ENCODE results near the gene FBXL19.

FBXL19 gene

DNA sequence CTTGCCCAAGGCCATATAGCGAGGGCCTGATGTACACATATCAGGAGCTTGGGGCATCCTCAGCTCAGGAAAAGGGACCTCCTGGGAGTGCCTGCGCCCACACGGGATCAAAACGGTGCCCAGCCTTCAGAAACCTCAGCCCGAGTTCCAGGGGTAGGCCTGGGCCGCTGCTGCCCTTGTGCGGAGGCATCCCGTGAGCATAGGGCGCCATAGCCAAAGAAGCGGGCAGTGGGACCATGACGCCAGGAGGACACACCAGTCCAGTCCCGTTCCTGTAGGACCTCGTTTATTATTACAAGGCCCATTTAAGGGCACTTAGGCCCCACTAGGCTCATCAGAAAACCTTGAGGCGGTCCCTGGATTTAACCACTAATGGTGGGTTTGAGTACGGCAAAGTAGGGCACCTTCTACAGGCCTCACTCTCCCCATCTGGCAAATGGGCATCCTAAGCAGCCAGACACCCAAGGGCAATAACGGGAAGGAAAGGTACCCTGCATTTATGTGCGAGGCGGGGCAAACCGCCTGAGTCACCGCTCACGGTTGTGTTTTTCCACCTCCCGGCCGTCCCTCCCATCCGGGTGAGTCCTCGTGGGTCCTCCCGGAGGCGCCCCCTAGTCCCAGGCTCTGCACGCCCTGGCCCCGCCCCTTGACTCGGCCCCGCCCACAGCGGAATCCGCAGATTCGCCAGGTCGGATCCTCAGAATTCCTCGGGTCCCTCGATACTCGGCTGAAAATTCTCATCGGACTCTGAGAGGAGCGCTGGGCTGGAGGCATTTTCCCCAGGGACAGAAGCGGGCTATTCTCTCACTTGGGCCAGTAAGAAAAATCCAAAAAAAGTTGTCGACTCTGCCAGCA is 33.5 kb downstream of the FBXL19 start:
- peak; percentile 91 for DNase-seq (ENCODE audit: low spot score)
- TF ChIP-seq, protein P1, sequence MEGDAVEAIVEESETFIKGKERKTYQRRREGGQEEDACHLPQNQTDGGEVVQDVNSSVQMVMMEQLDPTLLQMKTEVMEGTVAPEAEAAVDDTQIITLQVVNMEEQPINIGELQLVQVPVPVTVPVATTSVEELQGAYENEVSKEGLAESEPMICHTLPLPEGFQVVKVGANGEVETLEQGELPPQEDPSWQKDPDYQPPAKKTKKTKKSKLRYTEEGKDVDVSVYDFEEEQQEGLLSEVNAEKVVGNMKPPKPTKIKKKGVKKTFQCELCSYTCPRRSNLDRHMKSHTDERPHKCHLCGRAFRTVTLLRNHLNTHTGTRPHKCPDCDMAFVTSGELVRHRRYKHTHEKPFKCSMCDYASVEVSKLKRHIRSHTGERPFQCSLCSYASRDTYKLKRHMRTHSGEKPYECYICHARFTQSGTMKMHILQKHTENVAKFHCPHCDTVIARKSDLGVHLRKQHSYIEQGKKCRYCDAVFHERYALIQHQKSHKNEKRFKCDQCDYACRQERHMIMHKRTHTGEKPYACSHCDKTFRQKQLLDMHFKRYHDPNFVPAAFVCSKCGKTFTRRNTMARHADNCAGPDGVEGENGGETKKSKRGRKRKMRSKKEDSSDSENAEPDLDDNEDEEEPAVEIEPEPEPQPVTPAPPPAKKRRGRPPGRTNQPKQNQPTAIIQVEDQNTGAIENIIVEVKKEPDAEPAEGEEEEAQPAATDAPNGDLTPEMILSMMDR (IDR thresholded peaks at IDR 0.05; ENCODE audit: extremely low read depth, missing control alignments), result no peak

DNA sequence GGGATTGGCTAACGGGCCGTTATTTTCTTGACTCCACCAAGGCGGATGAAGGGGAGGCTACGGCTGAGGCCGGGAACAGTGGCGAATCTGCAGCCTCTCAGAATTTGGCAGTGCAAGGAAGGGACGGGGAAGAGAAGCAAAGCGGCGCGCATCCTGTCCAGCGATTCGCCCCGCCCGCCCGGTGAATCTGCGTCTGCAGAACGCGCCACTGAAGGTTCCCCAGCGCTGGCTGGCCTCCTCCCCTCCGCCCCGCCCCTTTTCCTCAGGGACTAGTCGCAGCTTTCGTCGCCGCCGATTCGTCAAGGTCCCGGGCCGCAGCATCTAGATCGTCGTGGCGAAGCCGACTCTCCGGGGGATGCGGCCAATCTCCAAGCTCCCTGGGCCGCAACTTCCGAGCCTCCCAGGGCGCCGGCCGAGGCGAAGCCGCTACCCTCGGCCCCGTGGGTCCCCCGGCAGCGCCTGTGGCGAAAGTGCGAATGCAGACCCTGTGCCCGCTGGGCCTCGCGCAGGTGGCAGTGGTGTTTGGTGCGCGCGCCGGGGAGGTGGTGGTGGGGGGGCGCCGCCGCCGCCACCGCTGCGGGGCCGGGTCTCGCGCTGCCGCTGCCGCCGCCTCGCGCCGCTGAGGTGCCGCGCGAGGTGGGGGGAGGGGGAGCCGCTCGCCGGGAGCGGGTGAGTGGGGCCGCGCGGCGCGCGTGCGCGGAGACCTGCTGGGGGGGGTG is 34.2 kb downstream of the FBXL19 start, which contains the start of gene SETD1A:
Gene SETD1A (plus strand): TSS at position 299 of the 719 bp plus-strand sequence. CDS start 978 bp downstream, outside the sequence.
- TF ChIP-seq, protein P1 (IDR thresholded peaks at IDR 0.05; ENCODE audit: extremely low read depth, missing control alignments), result no peak
- peak; percentile 98 for DNase-seq (ENCODE audit: low spot score)

DNA sequence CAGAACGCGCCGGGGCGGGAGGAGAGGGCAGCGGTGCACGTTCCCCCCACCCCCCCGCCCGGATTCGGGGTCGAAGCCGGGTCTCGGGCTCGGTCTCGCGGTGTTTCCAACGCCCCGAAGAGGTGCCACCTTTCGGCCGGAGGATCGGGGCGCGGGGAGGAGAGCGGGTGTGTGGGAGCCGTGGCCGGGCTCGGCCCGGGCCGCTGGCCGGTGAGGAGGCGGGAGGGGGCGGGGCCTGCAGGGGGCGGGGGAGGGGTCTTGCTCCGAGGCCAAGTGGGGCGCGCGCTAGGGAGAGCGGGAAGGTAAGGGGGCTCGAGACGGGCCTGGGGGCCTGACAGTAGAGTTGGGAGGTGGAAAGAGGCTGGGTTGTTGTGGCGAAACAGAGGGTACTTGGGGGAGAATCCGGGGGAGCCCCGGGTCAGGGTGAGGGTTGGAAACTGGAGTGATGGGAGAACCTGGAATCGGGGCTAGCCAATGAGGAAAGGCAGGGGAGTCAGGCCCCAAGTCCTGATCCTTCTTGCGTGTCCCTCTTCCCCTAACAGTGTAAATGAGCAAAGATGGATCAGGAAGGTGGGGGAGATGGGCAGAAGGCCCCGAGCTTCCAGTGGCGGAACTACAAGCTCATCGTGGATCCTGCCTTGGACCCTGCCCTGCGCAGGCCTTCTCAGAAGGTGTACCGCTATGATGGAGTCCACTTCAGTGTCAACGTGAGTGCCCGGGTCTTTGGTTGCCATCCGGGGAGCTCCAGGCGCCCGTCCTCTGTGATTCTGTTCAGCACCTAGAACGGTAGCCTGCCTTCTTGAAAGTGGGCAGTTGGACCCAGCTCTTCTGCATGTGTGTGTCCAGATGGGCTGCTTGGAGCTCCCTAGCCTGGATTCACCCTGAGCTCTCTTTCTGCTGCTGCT is 35.1 kb downstream of the FBXL19 start:
- DNase-seq (ENCODE audit: low spot score), result peak; percentile 89
- TF ChIP-seq, protein P1 (IDR thresholded peaks at IDR 0.05; ENCODE audit: extremely low read depth, missing control alignments), result no peak

DNA sequence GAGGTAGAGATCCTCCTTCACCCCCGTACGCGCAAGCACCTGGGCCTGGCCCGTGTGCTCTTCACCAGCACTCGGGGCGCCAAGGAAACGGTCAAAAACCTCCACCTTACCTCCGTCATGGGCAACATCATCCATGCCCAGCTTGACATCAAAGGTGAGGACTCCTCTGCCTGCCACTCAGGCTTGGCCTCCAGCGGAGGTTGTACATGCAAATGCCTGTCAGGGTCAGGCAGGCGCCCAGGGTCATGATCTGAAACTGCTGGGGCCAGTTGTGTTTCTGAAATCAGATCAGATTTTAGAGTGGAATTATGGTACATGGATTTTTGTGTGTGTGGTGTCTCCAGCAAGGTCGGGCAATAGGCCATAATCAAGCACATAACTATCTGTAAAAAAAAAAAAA is 38.0 kb downstream of the FBXL19 start:
- TF ChIP-seq, protein P1 (IDR thresholded peaks at IDR 0.05; ENCODE audit: extremely low read depth, missing control alignments), result no peak
- no peak for DNase-seq (ENCODE audit: low spot score)

DNA sequence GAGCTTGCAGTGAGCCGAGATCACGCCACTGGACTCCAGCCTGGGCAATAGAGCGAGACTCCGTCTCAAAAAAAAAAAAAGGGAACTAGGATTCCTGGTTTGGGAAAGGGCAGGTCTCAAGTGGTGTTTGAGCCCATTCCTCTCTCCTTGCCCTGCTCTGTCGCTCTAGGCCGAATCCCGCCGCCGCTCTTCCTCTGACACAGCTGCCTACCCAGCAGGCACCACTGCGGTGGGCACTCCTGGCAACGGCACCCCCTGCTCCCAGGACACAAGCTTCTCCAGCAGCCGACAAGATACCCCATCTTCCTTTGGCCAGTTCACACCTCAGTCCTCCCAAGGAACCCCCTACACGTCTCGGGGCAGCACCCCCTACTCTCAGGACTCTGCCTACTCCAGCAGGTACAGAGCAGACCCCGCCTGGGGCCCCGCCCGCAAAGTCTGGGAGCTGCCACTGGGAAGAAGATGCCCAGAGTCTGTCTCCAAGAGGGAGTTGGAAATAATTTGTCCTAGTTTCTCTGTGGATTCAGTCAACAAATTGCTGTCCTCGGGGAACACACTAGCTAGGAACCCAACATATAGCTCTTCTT is 40.6 kb downstream of the FBXL19 start:
- TF ChIP-seq, protein P1 (IDR thresholded peaks at IDR 0.05; ENCODE audit: extremely low read depth, missing control alignments), result no peak
- DNase-seq (ENCODE audit: low spot score), result no peak

DNA sequence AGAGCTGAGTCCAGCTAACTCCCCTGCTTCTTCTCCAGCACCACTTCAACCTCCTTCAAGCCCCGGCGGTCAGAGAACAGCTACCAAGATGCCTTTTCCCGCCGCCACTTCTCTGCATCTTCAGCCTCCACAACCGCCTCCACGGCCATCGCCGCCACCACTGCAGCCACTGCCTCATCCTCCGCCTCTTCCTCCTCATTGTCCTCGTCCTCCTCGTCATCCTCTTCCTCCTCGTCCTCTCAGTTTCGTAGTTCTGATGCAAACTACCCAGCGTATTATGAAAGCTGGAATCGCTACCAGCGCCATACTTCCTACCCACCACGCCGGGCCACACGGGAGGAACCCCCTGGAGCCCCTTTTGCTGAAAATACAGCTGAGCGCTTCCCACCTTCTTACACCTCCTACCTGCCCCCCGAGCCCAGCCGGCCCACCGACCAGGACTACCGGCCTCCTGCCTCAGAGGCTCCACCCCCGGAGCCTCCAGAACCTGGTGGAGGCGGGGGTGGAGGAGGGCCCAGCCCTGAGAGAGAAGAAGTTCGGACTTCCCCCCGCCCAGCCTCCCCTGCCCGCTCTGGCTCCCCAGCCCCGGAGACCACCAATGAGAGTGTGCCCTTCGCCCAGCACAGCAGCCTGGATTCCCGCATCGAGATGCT is 41.3 kb downstream of the FBXL19 start:
- TF ChIP-seq, protein P1 (IDR thresholded peaks at IDR 0.05; ENCODE audit: extremely low read depth, missing control alignments), result no peak
- DNase-seq (ENCODE audit: low spot score), result no peak
